ENCODE measurements around the gene RNF11.

- TF ChIP-seq CTCF (IDR thresholded peaks at IDR 0.05): no peak
- no peak for TF ChIP-seq EP300 (IDR thresholded peaks at IDR 0.05)
- TF ChIP-seq POLR2A (IDR thresholded peaks at IDR 0.05): no peak
Observed at GRCh38 chr1:51288578-51288977, 52.5 kb downstream of the RNF11 start.
